ENCODE data around the gene KDM5B. TPM values are rescaled to one million over a fixed set of nuclear protein-coding genes. Genes with fewer than 3 reads are reported as not detected.

KDM5B gene
- total and polyA plus RNA-seq, 2 experiments from 2014 or later, result 175 to 202 TPM

DNA sequence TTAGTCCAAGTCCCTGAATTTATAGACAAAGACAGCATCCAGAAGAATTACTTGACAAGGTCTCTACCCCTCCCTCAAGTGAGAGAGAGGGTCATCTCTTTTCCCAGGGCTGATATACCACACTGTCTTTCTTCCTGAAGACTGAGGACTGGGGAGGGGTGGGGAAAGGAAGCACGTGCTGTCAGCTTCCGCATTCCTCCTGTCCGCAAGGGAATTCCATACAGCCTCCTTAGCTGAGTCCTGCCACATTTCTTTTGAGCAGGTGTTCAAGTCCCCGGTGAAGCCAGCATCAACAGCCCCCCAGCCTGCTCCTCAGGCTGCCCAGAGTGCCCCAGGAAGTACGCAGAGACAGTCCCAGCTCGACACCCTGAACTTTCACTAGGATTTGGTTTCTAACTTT, 36.7 kb upstream of the KDM5B start (continued):
- TF ChIP-seq, protein P1, sequence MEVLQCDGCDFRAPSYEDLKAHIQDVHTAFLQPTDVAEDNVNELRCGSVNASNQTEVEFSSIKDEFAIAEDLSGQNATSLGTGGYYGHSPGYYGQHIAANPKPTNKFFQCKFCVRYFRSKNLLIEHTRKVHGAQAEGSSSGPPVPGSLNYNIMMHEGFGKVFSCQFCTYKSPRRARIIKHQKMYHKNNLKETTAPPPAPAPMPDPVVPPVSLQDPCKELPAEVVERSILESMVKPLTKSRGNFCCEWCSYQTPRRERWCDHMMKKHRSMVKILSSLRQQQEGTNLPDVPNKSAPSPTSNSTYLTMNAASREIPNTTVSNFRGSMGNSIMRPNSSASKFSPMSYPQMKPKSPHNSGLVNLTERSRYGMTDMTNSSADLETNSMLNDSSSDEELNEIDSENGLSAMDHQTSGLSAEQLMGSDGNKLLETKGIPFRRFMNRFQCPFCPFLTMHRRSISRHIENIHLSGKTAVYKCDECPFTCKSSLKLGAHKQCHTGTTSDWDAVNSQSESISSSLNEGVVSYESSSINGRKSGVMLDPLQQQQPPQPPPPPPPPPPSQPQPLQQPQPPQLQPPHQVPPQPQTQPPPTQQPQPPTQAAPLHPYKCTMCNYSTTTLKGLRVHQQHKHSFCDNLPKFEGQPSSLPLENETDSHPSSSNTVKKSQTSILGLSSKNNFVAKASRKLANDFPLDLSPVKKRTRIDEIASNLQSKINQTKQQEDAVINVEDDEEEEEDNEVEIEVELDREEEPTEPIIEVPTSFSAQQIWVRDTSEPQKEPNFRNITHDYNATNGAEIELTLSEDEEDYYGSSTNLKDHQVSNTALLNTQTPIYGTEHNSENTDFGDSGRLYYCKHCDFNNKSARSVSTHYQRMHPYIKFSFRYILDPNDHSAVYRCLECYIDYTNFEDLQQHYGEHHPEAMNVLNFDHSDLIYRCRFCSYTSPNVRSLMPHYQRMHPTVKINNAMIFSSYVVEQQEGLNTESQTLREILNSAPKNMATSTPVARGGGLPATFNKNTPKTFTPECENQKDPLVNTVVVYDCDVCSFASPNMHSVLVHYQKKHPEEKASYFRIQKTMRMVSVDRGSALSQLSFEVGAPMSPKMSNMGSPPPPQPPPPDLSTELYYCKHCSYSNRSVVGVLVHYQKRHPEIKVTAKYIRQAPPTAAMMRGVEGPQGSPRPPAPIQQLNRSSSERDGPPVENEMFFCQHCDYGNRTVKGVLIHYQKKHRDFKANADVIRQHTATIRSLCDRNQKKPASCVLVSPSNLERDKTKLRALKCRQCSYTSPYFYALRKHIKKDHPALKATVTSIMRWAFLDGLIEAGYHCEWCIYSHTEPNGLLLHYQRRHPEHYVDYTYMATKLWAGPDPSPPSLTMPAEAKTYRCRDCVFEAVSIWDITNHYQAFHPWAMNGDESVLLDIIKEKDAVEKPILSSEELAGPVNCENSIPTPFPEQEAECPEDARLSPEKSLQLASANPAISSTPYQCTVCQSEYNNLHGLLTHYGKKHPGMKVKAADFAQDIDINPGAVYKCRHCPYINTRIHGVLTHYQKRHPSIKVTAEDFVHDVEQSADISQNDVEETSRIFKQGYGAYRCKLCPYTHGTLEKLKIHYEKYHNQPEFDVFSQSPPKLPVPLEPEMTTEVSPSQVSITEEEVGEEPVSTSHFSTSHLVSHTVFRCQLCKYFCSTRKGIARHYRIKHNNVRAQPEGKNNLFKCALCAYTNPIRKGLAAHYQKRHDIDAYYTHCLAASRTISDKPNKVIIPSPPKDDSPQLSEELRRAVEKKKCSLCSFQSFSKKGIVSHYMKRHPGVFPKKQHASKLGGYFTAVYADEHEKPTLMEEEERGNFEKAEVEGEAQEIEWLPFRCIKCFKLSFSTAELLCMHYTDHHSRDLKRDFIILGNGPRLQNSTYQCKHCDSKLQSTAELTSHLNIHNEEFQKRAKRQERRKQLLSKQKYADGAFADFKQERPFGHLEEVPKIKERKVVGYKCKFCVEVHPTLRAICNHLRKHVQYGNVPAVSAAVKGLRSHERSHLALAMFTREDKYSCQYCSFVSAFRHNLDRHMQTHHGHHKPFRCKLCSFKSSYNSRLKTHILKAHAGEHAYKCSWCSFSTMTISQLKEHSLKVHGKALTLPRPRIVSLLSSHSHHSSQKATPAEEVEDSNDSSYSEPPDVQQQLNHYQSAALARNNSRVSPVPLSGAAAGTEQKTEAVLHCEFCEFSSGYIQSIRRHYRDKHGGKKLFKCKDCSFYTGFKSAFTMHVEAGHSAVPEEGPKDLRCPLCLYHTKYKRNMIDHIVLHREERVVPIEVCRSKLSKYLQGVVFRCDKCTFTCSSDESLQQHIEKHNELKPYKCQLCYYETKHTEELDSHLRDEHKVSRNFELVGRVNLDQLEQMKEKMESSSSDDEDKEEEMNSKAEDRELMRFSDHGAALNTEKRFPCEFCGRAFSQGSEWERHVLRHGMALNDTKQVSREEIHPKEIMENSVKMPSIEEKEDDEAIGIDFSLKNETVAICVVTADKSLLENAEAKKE (CRISPR knock-in tag; IDR thresholded peaks at IDR 0.05), result no peak
- TF ChIP-seq, protein P2, sequence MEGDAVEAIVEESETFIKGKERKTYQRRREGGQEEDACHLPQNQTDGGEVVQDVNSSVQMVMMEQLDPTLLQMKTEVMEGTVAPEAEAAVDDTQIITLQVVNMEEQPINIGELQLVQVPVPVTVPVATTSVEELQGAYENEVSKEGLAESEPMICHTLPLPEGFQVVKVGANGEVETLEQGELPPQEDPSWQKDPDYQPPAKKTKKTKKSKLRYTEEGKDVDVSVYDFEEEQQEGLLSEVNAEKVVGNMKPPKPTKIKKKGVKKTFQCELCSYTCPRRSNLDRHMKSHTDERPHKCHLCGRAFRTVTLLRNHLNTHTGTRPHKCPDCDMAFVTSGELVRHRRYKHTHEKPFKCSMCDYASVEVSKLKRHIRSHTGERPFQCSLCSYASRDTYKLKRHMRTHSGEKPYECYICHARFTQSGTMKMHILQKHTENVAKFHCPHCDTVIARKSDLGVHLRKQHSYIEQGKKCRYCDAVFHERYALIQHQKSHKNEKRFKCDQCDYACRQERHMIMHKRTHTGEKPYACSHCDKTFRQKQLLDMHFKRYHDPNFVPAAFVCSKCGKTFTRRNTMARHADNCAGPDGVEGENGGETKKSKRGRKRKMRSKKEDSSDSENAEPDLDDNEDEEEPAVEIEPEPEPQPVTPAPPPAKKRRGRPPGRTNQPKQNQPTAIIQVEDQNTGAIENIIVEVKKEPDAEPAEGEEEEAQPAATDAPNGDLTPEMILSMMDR (conservative IDR thresholded peaks at IDR 0.05; ENCODE audit: low read depth in 2 of 2), result no peak
- TF ChIP-seq CREB1 (CRISPR knock-in tag; IDR thresholded peaks at IDR 0.05; ENCODE audit: low read depth), result no peak

DNA sequence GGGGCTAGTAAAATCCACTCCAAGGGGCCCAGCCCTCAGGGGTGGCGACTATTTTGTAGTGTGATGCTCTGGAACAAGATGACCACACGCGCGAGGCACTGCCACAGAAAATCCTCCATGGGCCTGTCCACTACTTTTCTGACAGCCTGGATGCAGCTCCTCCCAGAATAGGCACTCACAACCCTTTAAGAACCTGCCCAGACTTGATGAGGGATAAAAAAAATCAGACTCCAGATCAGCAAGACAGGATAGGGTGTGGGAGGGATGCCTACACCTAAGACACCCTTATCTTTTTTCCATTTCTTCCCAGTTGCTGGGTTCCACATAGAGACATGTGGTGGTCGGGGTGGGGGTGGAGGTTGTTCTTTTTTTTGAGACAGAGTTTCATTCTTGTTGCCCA, 36.0 kb upstream of the KDM5B start:
- Histone ChIP-seq H4K20me1 (replicated peaks; ENCODE audit: insufficient read depth) (no peaks in the 10 kb centered on the region), H3K79me2 (replicated peaks; ENCODE audit: insufficient read depth) (no peaks in the 10 kb centered on the region), H2AFZ (no peak overlapping the region), H3F3A (replicated peaks; ENCODE audit: low read depth) (0 out of 2 replicates have a peak, but pooled peaks cover 4% of the 10 kb centered on the region), H3K9me2 (ENCODE audit: insufficient read depth) (no peaks in the 10 kb centered on the region), H3K27me3 (ENCODE audit: insufficient read depth) (no peaks in the 10 kb centered on the region), H3K4me1 (ENCODE audit: insufficient read depth) (peaks cover 8% of the 10 kb centered on the region), H3K27ac (ENCODE audit: low read depth) (no peak overlapping the region), H3K36me3 (ENCODE audit: insufficient read depth) (no peaks in the 10 kb centered on the region), H3K4me3 (no peak overlapping the region), H3K4me2 (no peak overlapping the region)
- TF ChIP-seq, protein P1 (CRISPR knock-in tag; IDR thresholded peaks at IDR 0.05), result no peak
- no peak for TF ChIP-seq ZNF331 (CRISPR knock-in tag; IDR thresholded peaks at IDR 0.05; ENCODE audit: low read depth)
- TF ChIP-seq JUNB (IDR thresholded peaks at IDR 0.05; ENCODE audit: unreplicated experiment), result no peak
- TF ChIP-seq CREB1 (CRISPR knock-in tag; IDR thresholded peaks at IDR 0.05; ENCODE audit: low read depth), result no peak
- no peak for TF ChIP-seq NANOG (IDR thresholded peaks at IDR 0.05; ENCODE audit: borderline replicate concordance)
- TF ChIP-seq EZH2 (IDR thresholded peaks at IDR 0.05; ENCODE audit: low read depth, unreplicated experiment), result no peak
- no peak for ATAC-seq
- H3K9me3 Mint-ChIP-seq, result no peaks in the 10 kb centered on the region
- DNase-seq (ENCODE audit: low spot score), result no peak
- no peak overlapping the region for H3K27ac Mint-ChIP-seq
- H3K36me3 Mint-ChIP-seq (ENCODE audit: low read depth), result no peaks in the 10 kb centered on the region; the same call in 2 of the 3 replicates
- peaks cover 8% of the 10 kb centered on the region for H3K4me1 Mint-ChIP-seq
- peaks cover 9% of the 10 kb centered on the region for H3K27me3 Mint-ChIP-seq (ENCODE audit: insufficient read depth, low read depth, poor library complexity)
- H3K4me3 Mint-ChIP-seq, result no peak overlapping the region
